GM21717 (cell line): ENCODE results near the gene CCDC92.

Experiments
- ATAC-seq: cut with Tn5 transposase; IDR thresholded peaks from one replicate; pipeline ENCODE4 v1.9.1; 2021; ENCODE audit warnings: mild to moderate bottlenecking, moderate library complexity; ENCODE audit not compliant: unreplicated experiment

The CCDC92 gene

DNA sequence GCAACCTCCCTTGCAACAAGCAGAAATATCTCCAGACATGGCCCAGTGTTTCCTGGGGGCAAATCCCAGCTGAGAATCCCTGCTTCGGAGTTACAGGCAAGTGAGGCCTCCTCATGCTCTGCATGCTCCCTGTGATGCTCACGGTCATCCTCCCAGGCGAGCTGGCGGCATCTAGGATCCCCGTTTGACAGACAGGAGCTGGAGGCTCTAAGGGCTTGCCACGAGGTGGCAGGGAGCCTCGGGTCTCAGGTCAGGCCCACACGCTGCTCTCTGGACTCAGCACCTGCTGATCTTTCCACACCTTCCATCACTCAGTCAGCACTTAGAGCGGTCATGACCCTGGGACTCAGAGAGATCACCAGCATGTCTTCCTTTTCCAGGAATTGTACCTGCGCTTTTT is 79.8 kb downstream of the CCDC92 start:
- ATAC-seq, result no peak

- no peak for ATAC-seq
These were observed 80.5 kb downstream of the CCDC92 start for GRCh38 chr12:123892180-123892559.

DNA sequence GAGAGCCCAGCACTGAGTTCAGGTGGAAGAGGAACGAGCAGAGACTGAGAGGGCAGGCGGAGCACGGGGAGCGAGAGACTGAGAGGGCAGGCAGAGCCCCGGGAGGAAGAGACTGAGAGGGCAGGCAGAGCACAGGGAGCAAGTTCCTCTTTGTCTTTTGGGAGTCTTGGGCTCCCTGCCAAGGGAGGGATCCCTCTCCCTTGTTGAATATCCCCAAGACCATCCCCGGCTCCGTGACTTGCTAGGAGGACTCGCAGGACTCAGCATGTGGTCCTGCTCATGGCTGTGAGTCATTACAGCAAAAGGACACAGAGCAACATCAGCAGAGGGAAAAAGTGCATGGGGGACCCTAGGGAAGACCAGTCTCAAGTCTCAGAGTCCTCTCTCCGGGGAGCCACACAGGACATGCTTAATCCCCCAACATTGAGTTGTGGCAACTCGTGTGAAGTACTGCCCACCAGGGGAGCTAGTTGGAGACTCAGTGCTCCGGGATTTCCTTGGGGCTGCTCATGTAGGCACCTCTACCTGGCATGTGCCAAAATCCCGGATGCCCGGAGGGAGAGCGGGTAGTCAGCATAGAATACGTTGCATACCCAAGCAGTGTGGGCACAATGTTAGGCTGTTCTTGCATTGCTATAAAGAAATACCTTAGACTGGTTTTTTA is 81.0 kb downstream of the CCDC92 start:
- ATAC-seq, result no peak

DNA sequence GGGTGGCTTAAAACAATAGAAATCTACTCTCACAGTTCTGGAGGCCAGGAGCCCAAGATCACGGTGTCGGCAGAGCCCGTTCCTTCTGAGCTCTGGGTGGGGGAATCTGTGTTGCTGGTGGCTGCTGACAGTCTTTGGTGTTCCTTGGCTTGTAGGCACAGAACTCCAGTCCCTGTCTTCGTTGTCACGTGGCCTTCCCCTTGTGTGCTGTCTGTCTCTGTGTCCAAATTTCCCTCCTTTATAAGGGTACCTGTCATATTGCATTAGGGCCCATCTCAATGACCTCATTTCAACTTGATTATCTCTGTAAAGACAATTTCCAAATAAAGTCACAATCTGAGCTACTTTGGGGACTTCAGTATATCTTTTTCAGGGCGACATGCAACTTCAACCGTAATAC is 81.6 kb downstream of the CCDC92 start:
- ATAC-seq, result no peak

- no peak for ATAC-seq
These were observed 82.1 kb downstream of the CCDC92 start for GRCh38 chr12:123890536-123890902.

DNA sequence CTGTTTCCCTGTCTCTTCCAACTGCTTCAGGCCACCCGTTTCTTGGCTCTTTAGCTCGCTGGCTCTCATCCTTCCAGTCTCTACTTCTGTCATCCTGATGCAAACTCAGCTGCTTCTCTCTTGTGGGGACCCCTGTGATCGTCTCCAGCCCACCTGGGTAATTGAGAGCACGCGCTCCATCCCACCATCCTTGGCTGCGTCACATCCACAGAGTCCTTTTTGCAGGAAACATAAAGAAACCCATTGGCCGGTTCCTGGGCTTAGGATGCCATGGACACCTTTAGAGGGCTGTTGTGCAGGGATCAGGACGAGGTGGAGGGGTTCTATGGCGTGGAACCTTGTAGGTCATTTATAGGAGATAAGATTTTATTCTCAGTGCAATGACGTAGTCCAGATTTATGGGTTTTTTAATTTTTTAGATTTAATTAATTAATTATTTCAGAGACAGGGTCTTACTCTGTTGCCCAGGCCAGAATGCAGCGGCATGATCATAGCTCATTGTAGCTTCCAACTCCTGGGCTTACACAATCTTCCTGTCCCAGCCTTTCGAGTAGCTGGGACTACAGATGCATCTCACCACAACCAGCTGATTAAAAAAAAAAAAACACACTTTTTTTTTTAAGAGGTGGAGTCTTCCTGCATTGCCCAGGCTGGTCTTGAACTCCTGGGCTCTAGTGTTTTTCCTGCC is 82.6 kb downstream of the CCDC92 start:
- no peak for ATAC-seq

GRCh38 chr12:123888989-123889388 is 83.6 kb downstream of the CCDC92 start:
- no peak for ATAC-seq

DNA sequence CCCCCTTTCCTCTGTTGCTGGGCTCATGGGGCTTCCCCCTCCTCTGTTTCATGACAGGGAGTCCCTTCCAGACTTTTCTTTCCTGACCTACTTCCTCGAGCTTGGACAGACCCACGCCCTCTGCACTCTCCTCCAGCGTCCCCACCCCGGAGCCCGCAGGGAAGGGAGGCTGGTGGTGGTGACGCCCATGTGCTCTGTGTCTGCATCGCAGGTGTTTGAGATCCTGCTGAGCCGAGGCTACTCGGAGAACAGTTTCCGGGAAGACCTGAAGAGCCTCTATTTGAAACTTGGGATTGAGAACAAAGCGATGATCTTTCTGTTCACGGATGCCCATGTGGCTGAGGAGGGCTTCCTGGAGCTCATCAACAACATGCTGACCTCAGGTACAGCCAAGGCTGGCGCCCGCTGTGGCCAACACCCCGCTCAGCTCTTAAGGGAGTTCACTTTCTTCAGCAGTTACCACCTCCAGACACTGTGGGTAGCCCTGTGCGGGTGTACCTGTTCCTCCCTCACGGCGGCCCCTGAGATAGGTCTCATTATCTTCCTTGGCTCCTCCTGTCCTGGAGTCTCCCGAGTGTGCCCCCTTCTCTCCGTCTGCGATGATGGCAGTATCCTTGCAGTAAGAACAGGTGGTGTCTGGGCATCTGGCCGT is 85.6 kb downstream of the CCDC92 start:
- ATAC-seq, result no peak

GRCh38 chr12:123886258-123886657 is 86.4 kb downstream of the CCDC92 start:
- ATAC-seq, result no peak
